HS-5 (cell line): ENCODE measurements around the gene LRRK1.

Experiments
- DNase-seq: peaks from one replicate; pipeline ENCODE4 v3.0.0-alpha.2; 2012; ENCODE audit warnings: low read depth

The LRRK1 gene

DNA sequence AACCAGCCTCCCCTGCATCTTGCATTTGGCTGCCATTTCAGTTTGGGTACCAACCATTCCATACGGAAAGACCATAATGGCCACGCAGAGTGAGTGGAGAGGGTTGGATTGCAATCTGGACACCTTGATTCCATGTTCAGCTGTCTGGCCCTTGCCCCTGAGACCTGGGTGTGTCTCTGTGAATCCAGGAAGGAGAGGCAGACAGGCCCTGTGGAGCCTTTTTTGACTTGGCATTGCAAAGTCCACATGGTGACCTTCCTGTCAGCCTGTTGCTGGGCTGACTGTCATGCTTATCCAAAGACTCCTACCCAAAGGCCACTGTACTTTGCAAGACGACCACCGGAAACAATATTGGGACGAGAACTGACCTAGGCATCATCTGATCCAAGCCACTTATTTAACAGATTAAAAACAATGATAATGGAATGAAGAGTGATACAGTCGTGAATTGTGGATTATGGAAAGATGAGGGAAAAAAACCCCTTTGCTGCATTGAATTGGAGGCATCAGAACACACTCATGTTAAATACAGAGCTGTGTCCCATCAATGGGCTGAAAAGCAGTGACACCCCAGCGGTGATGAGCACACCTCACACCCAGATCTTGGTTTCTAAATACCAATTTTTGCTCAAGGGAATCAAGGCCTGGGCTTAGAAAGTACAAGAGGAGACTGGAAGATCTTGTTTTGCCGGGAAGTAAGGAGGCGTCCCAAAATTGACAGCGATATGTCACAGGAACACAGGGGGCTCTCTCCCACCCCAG, 86.0 kb downstream of the LRRK1 start:
- no peak for DNase-seq

DNA sequence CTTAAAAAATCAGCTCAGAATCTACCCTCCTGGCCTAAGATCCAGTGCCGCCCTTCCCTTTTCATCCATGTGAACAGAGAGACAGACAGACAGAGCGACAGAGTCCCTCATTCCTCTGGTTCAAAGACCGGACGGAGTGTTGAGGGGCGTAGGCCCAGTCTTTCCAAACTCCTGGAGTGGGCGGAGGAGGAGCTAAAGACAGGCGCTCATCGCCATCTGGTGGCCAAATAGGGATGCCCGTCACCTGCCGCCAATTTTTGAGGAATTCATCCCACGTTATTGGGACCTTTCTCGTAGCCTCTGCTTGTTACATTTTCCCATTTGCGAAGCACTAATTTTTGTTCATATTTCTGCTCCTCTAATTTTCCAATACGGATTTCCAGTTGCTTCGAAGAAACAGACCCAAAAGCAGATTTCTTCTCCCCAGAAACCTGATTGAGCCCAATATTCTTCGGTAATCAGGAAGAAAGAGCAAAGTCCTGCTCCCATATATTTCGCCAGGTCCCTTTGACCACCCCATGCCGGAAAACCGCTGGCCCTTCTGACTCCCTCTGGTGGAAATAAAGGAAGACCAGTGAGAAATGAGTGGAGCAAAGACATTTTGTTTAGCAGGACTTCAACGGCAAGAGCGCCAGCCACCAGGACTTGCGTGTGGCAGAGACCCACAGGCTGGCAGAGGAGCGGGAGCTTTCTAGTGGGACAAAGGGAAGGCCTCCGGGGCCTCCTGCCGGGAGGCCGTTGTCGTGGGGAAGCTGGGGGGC, 88.0 kb downstream of the LRRK1 start:
- peak; percentile 48 for DNase-seq

DNA sequence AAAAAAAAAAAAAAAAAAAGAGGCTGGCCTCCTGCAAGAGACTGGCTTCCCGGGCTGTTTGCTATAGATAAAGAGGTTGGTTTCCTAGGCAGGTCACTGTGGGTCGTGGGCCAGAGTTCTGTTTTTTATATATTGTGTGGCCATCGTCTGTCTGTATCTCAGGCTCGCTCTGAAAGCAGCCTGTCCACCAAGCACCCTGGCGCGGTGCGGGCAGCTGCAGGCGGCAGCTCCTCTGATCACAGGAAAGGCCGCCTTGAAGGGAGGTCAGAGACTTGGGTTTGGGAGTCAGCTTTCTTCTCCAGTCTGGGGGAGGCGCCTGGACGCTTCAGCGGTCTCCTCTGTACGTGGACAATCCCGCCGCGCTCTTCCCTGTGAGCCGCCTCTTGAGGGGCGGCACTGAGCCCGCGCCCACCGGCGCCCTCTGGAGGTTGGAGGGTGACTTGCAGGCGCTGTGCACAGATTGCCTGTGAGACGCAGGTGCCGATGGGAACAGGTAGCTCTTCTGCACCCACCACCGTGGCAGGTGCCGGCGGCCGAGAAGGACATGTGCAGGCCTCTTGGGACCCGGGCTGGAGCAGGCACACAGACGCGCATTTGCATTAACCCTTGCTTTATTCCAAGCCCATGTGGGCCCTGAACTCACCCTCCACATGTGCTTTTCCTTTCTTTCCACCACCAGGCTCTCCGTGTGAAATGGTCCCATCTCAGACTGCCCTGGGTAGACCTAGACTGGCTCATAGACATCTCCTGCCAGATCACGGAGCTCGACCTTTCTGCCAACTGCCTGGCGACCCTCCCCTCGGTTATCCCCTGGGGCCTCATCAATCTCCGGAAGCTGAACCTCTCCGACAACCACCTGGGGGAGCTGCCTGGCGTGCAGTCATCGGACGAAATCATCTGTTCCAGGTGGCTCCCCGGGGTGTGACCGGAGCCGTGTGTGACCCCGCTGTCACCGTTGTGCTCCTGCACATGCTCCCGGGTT, 89.3 kb downstream of the LRRK1 start:
- no peak for DNase-seq

DNA sequence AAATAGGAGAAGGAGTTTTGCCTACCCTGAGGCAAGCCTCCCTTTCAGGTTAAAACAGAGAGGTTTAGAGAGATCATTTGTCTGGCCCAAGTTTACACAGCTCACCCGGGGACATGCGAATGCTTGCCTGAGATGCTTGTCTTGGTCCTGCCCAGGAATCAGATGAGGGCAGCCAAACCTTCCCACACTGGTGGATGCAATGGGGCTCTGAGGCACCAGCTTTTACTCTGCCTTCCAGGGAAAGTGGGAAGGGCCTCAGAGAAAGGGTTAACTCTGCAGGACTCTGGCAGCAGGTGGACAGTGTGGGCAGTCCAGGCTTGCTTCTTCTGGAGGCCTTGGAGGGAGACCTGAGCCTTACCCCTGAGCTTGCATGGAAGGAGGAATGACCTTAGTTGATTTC, 90.0 kb downstream of the LRRK1 start:
- no peak for DNase-seq

DNA sequence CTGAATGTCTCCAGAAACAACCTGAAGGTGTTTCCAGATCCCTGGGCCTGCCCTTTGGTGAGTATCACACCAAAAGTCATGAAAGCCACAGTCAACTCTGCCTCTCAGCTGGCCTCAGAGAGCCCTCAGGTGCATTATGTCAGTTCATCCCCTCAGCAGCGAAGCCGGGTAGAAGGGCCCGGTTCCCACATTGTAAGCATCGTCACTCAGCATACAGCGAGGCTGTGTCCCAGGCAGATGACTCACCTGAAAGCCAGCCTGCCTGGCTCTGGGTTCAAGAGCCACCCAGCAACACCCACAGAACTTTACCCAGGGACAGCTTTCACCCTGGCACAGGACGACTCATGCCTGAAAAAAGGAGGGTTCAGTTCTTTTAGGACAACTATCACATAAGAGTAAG, 91.6 kb downstream of the LRRK1 start:
- DNase-seq, result no peak

DNA sequence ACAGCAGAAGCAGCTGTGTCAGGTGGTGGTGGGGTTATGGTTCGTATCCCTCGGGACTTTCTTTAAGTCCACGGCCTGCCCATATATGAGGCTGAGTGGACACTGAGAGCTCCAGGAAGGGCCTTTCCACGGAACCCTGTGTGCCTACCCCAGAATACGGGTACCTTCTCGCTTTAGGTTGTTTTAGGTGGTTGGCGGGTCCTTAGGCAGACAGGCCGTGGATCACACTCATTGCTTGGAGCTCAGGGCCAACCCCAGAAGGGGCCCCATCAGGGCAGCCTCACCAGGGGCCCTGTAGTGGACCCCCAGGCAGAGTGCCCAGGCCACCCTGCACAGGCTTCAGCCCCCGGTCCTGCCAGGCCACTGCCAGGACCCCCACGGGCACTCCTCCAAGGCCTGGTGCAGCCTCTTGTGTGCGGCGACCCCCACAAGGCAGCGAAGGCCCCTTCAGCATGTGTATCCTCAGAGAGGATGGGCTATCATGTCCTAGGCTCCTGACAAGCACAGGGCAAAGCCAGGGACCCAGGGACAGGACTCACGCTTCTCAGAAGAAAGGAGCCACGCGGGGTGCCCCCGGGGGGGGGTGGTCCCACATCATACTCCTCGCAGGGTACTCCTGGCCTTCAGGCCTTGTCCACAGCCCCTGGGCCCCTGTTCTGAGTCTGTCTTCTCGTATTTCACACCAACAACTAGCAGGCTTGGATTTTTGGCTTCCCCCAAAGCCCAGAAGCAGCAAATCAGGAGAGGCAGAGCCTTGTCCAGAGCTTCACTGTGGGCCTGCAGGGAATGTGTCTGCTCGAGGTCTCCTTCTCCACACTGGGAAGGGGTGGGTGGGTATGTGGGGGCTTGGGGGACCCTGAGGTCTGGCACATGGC, 93.4 kb downstream of the LRRK1 start:
- DNase-seq, result no peak

DNA sequence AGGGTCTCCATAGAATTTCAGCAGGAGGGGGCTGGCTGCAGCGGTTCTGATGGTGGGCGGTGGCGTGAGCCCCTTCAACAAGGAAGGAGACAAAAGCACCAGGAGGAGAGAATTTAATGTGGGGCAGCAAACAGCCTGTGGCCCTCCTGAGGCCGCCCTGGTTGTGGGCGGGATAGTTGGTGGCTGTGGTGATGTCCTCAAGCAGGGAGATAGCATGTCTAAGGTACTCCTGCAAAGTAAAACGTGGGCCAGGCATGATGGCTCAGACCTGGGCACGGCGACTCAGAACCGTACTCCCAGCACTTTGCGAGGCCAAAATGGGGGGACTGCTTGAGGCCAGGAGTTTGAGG, 94.0 kb downstream of the LRRK1 start:
- DNase-seq, result no peak

DNA sequence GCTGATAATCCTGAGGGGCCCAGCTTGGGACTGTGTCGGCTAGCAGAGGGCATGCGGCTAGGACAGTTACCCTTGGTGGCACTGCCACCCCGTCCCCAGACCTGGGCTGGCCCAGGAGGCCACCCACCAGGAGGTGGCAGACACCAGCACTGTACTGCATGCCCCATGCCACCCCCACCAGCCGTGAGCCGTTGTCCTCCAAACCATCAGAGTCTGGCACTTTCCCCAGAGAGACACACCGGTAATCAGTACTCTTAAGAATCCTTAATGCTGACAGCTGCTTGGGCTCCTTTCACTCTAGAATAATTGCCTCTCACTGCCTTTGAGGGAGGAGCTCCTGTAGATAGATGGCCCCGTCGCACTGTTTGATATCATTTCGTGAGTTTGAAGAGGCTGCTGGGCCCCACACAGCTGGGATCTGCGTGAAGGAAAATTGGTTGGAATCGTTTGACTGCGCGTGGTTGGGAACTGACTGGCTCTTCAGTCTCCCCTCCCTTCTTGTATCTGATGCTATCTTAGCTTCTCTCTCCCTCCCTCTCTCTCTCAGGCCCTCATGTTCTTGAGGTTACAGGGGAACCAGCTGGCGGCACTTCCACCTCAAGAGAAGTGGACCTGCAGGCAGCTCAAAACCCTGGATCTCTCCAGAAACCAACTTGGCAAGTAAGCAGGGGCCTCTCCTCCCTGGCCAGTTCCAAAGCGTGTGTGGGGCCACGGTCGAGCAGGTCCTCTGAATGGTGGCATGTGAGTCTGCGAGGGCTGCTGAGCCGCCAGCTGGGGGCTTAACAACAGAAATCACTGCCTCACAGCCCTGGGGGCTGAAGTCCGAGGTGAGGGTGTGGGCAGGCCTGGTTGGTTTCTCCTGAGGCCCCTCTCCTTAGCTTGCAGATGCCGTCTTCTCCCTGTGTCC, 94.9 kb downstream of the LRRK1 start:
- DNase-seq, result no peak

DNA sequence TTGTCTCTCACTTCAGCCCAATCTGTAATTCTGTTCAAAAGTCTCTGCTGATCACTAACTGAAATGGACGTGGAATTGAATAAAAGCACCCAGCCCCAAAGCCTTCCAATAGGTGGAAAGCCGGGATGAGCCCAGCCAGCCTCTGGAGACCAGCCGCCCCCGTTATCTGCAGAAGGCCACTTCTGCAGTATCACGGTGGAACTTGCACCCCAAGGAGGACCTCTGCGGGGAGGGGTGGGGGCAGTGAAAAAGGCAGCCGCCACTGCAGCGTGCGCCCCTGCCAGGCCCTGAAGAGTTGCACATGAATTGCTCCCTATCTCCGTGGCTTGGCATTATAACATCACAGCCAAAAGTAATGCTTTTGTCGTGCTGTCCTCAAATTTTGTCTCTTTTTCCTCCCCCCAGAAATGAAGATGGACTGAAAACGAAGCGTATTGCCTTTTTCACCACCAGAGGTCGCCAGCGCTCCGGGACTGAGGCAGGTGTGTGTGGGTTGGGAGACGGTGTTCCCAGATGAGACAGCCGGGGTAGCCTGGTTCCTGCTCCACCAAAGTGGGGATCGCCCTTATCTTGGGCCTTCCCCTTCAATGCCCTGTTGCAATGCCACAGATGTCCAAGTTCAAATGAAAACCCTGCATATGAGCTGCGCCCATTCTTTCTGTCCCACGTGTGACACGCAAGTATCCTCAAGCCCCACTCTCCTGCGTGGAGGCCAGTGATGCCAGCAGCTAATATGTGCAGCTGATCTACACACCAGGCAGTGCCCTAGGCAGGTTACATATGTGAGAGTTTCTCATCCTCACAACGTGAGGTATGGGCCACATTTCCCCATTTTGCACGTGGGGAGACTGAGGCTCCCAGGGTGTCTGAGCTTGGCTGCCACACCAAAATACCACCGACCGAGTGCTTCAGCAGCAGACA, 96.0 kb downstream of the LRRK1 start:
- no peak for DNase-seq

DNA sequence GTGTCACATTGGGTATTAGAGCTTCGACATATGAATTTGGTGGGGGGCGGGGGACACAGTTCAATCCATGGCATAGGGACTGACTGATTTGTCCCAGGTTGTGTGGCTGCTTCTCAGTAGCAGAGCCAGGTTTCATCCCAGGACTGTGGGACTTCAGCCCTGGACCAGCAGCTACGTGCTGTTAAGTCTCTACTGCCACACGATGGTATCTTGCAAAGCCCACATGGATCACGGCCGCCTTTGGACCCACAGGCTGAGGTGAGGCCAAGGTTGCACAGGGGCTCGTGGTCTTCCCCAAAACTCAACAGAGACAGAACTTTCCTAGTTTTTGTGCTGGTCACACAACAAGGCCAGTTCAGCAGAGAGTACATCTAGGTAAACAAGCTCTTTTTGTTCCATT, 97.4 kb downstream of the LRRK1 start:
- DNase-seq, result no peak

DNA sequence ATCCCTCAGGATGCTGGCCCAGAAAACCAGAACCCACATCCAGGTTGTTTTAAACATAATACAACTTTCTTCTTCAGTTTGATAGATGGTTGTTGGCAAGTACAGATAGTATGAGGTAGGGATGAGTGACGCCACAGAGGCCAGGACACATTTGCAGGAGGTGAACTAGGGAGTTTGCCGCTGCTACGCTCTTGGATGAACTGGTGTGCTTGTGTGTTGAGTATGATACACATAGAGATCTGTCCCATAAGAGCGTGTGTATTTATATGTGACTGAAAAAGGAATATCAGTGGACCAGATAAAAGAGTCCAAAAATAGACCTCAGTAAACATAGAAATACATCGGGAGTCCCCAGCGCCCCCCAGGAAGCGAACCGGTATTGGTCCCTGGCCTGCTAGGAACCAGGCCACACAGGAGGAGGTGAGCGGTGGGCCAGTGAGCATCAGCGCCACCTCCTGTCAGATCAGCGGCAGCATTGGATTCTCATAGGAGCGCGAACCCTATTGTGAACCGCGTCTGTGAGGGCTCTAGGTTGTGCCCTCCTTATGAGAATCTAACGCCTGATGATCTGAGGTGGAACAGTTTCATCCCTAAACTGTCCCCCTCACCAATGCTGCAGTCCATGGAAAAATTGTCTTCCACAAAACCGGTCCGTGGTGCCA, 98.1 kb downstream of the LRRK1 start:
- no peak for DNase-seq

DNA sequence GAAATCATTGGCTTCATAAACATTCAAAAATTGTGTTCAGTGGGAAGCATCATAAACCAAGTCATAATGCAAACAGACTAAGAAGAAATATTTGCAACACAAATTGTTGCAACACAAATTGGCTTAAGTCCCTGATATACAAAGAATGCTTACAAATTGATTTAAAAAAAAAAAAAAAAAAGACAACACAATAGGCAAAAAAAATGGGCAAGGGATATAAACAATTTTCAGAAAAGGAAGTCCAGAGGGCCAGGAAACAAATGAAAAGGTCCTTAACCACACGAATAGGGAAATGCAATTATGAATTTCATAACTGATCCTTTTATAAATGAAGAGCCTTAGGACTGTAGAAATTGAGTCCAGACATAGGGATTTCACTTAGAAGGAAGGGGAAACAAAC, 98.9 kb downstream of the LRRK1 start:
- DNase-seq, result no peak

DNA sequence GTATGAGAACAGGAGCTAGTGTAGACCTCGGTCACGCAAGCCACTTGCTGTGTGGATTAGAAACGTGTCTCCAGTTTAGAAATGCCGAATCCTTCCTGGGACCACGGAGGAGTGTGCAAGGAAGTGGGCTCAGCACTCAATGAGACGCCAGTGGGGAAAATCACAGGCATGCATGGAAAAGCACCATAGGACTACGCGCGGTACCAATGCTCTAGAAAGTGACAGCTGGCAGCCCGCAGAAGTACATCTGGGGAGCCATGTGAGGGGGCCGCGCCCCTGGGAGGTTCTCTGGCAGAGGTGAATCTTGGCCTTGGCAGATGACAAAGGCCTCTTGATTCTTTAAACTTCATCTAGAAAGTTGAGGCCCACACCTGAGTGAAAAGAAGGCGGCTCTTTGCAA, 99.3 kb downstream of the LRRK1 start:
- no peak for DNase-seq

DNA sequence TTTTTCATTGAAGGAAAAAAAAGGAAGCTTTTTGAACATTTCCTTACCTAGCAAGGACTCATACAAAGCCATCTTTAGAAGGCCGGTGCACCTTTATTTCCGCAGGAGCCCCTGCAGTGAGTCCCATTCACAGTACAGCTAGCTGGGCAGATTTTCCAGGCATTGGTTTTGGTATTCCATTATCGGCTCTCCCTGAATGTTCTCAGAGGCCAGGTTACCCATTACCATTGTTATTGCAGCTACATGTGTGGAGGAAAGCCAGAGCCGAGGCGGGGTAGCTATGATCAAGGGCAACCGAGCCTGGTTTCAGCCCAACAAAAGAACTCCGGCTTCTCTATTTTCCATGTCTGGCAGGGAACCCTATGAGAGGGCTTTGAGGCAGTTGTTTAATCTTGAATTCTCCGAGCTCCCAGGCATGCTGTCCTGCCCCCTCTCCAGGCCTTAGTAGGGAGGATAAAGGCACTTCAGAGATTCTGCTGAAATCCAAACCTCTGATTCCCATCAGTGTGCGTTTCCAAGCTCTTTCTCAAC, 100.3 kb downstream of the LRRK1 start:
- no peak for DNase-seq

DNA sequence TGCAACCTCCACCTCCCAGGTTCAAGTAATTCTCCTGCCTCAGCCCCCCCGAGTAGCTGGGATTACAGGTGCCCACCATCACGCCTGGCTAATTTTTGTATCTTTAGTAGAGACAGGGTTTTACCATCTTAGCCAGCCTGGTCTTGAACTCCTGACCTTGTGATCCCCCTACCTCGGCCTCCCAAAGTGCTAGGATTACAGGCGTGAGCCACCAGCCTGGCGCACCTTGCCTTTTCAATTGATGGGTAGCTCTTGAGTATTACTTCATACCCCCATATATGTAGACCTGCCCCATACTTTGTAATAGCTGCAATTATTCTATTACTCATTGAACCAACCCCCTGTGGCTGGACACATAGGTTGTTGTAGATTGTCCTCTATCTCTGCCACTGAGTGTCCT, 101.3 kb downstream of the LRRK1 start:
- DNase-seq, result no peak

DNA sequence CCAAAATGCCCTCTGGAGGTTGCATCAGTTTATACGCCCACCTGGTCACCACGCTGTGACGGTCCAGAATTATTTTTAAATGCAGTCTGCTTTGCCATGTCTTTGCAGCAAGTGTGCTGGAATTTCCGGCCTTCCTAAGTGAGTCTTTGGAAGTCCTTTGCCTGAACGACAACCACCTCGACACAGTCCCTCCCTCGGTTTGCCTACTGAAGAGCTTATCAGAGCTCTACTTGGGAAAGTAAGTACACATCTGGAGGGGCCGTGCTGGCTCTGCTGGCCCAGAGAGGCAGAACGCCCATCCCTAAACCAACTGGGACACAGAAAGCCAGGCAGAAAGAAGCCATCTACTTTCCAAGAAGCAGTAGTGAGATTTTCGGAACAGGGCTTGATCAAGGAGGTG, 101.8 kb downstream of the LRRK1 start:
- no peak for DNase-seq

DNA sequence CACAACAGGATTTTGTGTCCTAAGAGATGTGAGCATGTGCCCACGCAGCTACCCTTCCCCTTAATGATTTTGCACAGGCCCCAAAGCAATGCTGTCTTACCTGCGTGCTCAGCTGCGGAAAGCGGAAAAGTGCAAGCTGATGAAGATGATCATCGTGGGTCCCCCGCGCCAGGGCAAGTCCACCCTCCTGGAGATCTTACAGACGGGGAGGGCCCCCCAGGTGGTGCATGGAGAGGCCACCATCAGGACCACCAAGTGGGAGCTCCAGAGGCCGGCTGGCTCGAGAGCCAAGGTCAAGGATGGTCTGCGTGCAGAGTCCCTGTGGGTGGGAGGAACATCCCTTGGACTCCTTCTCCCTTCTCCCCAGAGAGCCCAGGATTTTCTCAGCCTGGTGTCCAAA, 103.1 kb downstream of the LRRK1 start:
- DNase-seq, result no peak

DNA sequence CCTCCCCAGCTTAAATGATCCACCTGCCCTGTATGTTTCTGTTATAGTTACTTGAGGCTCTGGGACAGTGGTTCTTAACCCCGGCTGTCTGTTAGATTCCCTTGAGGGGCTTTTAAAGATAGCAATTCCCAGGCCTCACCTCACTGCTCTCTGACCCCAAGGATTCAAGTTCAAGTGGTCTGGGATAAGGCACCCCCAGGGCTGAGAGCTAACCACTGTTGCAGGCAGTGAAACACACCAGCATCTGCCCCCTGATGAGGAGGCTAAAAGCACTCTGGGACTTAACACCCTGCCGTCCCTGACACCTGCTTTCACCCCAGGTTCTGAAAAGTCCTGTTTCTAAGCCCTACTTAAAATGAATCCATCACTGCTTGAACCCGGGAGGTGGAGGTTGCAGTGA, 103.7 kb downstream of the LRRK1 start:
- no peak for DNase-seq
